Suprapubic skin (tissue), 4 donors: ENCODE measurements around the gene ERCC6L2. TPM values are rescaled to one million over a fixed set of nuclear protein-coding genes. Genes with fewer than 3 reads are reported as not detected.

Experiments
- DNase-seq, 2 donors: peaks; one replicate each; pipeline ENCODE4 v3.0.0-alpha.2; 2019; ENCODE audit warnings: low spot score in 2 of 2
- H3K27ac ChIP-seq: fragments of 200-600 bp; sonication (generic); one replicate; pipeline ENCODE4 v1.5.1; 2019
- H3K27me3 ChIP-seq: fragments of 200-600 bp; sonication (generic); one replicate; pipeline ENCODE4 v1.5.1; 2019
- H3K36me3 ChIP-seq: fragments of 200-600 bp; sonication (generic); one replicate; pipeline ENCODE4 v1.5.1; 2019
- H3K4me1 ChIP-seq: fragments of 200-600 bp; sonication (generic); one replicate; pipeline ENCODE4 v1.5.1; 2019
- H3K4me3 ChIP-seq: fragments of 200-600 bp; sonication (generic); one replicate; pipeline ENCODE4 v1.5.1; 2019; ENCODE audit warnings: mild to moderate bottlenecking
- H3K9me3 ChIP-seq: fragments of 200-600 bp; sonication (generic); one replicate; pipeline ENCODE4 v1.5.1; 2019
- CTCF ChIP-seq, 2 donors: fragments of 200-600 bp in 1 of 2; fragments of 450-650 bp in 1 of 2; sonication (generic) in 1 of 2; IDR thresholded peaks; one replicate each; pipeline ENCODE4 v1.5.1; 2016 to 2019; ENCODE audit warnings: antibody characterized with exemption in 2 of 2, mild to moderate bottlenecking in 1 of 2, moderate library complexity in 1 of 2
- EP300 ChIP-seq: sonication (generic); formaldehyde crosslinking; IDR thresholded peaks from one replicate; pipeline ENCODE4 v1.6.1; 2017; ENCODE audit warnings: antibody characterized with exemption
- POLR2A ChIP-seq, 2 donors: fragments of 450-650 bp; IDR thresholded peaks; one replicate each; pipeline ENCODE4 v1.6.1; 2017; ENCODE audit warnings: antibody characterized with exemption in 2 of 2, mild to moderate bottlenecking in 2 of 2, moderate library complexity in 2 of 2
- POLR2AphosphoS5 ChIP-seq, 3 donors: sonication (generic); formaldehyde crosslinking; IDR thresholded peaks; one replicate each; pipeline ENCODE4 v1.6.1; 2017; ENCODE audit warnings: antibody characterized with exemption in 3 of 3
- WGBS: methylation state at CpG from one replicate; pipeline ENCODE4 v1.1.5; 2018; 5-methylcytosine and 5-hydroxymethylcytosine counted together
- total RNA-seq, 4 donors: library from RNA; depleted of rRNA; stranded (reverse); fragments of >200 nt; gene quantifications; one replicate each; pipeline ENCODE4 v1.1.0, GENCODE V29; 2016

The ERCC6L2 gene
- total RNA-seq, 4 donors from 2014 or later = 43.1 to 70.3 (median 47.0) TPM

DNA sequence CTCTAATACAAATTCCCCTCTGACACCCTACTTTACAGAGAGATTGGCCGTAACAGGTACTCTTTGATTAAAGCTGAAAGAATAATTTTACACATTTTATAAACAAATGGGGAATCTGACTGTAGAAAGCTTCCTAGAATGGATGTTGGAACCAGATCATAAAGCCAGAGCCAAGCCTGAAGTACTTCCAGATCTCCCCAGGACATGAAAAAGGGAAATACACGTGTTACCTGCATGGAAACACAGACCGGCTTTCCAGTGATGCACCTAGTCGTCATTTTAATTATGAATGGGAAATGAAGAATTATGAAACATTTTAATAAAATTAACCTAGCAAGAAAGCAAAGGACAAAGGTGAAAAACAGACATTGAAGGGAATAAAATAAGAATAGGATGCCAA, 66.5 kb downstream of the ERCC6L2 start:
- Histone ChIP-seq H3K36me3 (peaks cover 40% of the 10 kb centered on the region), H3K27ac (no peak overlapping the region), H3K4me1 (no peaks in the 10 kb centered on the region), H3K9me3 (peaks cover under 1% of the 10 kb centered on the region), H3K4me3 (no peak overlapping the region), H3K27me3 (no peaks in the 10 kb centered on the region)
- DNase-seq = no peak
- 75% methylated on average over 4 of the region's 4 CpGs for WGBS
- TF ChIP-seq POLR2A (IDR thresholded peaks at IDR 0.05) (no peak), EP300 (no peak), CTCF (IDR thresholded peaks at IDR 0.05) (no peak), POLR2AphosphoS5 (IDR thresholded peaks at IDR 0.05) (no peak)

- H3K9me3 ChIP-seq = peaks cover 6% of the 10 kb centered on the region
- no peak overlapping the region for H3K4me3 ChIP-seq
- no peaks in the 10 kb centered on the region for H3K4me1 ChIP-seq
- no peaks in the 10 kb centered on the region for H3K27me3 ChIP-seq
- 90% methylated on average over 1 of the region's 1 CpG for WGBS
- no peak for DNase-seq
- no peak overlapping the region for H3K27ac ChIP-seq
- TF ChIP-seq EP300 (no peak), CTCF (IDR thresholded peaks at IDR 0.05) (no peak), POLR2A (IDR thresholded peaks at IDR 0.05) (no peak), POLR2AphosphoS5 (IDR thresholded peaks at IDR 0.05) (no peak)
- H3K36me3 ChIP-seq = peaks cover 37% of the 10 kb centered on the region
Measured at GRCh38 chr9:95947118-95947517, 71.6 kb downstream of the ERCC6L2 start.

DNA sequence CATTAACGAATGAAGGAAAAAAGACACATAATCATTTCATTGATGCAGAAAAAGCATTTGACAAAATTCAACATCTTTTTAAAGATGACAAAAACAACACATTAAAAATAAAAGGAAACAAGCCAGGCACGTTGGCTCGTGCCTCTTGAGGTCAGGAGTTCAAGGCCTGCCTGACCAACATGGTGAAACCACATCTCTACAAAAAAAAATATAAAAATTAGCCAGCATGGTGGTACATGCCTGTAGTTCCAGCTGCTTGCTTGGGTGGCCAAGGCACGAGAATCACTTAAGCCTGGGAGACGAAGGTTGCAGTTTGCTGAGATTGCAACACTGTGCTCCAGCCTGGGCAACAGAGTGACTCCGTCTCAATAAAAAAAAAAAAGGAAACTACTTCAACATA, 77.0 kb downstream of the ERCC6L2 start:
- 92% methylated on average over 6 of the region's 6 CpGs for WGBS
- Histone ChIP-seq H3K9me3 (peaks cover under 1% of the 10 kb centered on the region), H3K4me1 (no peaks in the 10 kb centered on the region), H3K4me3 (no peak overlapping the region), H3K36me3 (peaks cover 17% of the 10 kb centered on the region), H3K27ac (no peak overlapping the region), H3K27me3 (no peaks in the 10 kb centered on the region)
- DNase-seq = no peak
- TF ChIP-seq POLR2A (IDR thresholded peaks at IDR 0.05) (no peak), POLR2AphosphoS5 (IDR thresholded peaks at IDR 0.05) (no peak), EP300 (no peak), CTCF (IDR thresholded peaks at IDR 0.05) (no peak)

DNA sequence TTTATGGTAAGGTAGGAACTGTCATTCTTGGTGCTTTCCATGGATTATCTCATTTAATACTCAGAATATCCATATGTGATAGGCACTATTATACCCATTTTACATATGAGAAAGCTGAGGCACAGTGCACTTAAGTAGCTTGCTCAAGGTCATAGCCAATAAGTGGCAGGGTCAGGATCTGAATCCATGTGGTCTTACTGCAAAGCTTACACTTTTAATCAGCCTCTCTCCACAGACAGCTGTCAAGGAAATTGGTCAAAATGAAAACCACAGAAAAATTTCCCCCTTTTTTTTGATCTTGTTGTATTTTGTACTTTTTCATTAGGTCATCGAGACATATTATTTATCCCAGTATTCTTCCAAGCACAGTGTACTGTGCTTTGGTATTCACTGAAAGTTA, 78.5 kb downstream of the ERCC6L2 start:
- 84% methylated on average over 1 of the region's 1 CpG for WGBS
- TF ChIP-seq POLR2A (IDR thresholded peaks at IDR 0.05) = no peak
- no peak for TF ChIP-seq EP300
- TF ChIP-seq CTCF (IDR thresholded peaks at IDR 0.05) = no peak
- no peak for TF ChIP-seq POLR2AphosphoS5 (IDR thresholded peaks at IDR 0.05)

GRCh38 chr9:95954940-95955339, 79.4 kb downstream of the ERCC6L2 start:
- Histone ChIP-seq H3K27me3 (no peaks in the 10 kb centered on the region), H3K4me3 (no peak overlapping the region), H3K4me1 (no peaks in the 10 kb centered on the region), H3K9me3 (no peaks in the 10 kb centered on the region), H3K36me3 (peaks cover 16% of the 10 kb centered on the region), H3K27ac (no peak overlapping the region)
- 97% methylated on average over 2 of the region's 2 CpGs for WGBS
- TF ChIP-seq POLR2AphosphoS5 (IDR thresholded peaks at IDR 0.05) (no peak), EP300 (no peak), POLR2A (IDR thresholded peaks at IDR 0.05) (no peak), CTCF (IDR thresholded peaks at IDR 0.05) (no peak)
- no peak for DNase-seq

More for the DNA sequence above, 78.5 kb downstream of the ERCC6L2 start:
- no peak overlapping the region for H3K4me3 ChIP-seq
- no peak for DNase-seq
- peaks cover 16% of the 10 kb centered on the region for H3K36me3 ChIP-seq
- no peaks in the 10 kb centered on the region for H3K27me3 ChIP-seq
- no peak overlapping the region for H3K27ac ChIP-seq
- H3K9me3 ChIP-seq = no peaks in the 10 kb centered on the region
- H3K4me1 ChIP-seq = no peaks in the 10 kb centered on the region
